ENCODE measurements around the gene GDA.
"Not testable (repeated sequence)": the region's sequence is repeated elsewhere in the genome, so short reads cannot be mapped to it uniquely, and the experiment has no call there.

The GDA gene

DNA sequence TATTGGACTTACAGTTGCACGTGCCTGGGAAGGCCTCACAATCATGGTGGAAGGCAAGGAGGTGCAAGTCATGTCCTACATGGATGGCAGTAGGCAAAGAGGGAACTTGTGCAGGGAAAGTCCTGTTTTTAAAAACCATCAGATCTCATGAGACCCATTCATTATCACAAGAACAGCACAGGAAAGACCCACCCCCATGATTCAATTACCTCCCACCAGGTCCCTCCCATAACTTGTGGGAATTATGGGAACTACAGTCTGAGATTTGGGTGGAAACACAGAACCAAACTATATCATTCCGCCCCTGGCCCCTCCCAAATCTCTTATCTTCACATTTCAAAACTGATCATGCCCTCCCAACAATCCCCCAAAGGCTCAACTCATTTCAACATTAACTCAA lies 140.2 kb downstream of the GDA start:
- DNase-seq: no peak

DNA sequence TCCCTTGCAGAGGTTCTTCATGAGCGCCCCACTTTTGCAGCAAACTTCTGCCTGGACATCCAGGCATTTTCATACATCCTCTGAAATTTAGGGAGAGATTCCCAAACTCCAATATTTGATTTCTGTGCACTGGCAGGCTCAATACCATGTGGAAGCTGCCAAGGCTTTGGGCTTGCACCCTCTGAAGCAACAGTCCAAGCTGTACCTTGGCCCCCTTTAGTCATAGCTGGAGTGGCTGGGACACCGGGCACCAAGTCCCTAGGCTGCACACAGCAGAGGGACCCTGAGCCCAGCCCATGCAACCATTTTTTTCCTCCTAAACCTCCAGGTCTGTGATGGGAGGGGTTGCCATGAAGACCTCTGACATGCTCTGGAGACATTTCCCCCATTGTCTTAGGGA lies 141.1 kb downstream of the GDA start:
- DNase-seq: no peak

GRCh38 chr9:72291576-72291975 lies 142.3 kb downstream of the GDA start:
- DNase-seq: not testable (repeated sequence)

DNA sequence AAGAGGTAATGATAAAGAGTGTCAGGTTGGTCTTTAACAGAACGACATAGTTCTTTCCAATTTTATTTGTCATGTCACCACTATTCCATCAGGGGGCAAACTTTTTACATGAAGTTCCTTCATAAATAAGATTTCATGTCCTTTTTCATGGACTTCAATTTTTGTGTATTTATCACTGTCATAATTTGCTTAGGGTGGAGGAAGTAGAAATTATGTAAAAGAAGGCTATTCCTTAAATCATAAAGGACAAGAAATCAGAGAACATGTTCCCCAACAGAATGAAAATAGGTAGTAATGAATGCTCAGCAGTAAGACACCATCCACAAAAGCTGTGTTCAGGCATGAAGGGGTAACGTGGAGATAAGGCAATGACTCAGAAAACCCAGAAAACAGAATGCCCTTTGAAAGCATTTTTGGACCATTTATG lies 143.0 kb downstream of the GDA start:
- DNase-seq: no peak

DNA sequence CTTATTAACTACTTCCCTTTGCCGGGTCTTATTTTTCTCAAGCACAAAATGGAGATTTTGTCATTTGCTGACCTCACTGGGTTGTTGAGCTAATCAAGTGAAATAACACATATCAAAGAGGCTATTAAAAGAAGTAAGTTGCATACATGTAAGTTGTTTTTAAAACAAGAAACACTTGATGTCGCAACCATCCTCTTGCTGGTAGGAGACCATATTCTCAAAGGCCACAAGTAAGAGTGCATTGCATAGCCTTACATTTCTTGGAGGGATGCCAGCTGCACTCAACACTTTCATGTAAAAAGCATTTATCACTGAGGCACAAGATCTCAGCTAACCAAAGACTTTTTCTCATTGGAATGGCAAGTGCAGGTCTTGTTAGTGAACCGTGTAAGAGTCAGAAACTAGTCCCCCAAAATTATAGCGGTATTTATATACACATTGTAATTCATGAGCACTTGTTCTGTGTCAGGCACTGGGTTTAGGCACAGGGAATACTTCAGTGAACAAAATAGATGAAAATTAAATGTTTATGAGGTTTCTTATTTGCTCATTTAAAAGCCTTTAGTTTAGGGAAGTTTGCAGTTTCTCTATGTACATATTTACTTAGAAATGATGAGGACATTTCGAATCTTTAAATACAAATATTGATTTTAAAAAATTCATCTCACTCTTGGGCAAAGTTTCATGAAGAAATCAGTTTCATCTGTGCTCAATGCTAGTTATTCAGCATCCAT lies 143.8 kb downstream of the GDA start:
- DNase-seq: no peak

DNA sequence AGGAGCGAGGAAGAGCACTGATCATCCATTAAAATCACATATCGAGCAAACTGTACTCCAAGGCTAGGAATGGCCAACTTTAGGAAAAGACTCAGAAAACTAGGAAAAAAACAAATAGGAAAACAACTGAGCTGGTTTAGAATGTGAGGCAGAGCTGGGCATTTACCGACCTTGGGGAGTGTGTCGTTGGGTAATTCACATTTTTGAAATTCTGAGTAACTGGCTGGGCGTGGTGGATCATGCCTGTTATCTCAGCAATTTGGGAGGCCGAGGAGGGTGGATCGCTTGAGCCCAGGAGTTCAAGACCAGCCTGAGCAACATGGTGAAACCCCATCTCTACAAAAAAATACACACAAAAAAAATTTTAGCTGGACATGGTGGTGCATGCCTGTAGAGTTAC lies 145.7 kb downstream of the GDA start:
- no peak for DNase-seq

GRCh38 chr9:72297516-72297915 lies 148.3 kb downstream of the GDA start:
- no peak for DNase-seq

DNA sequence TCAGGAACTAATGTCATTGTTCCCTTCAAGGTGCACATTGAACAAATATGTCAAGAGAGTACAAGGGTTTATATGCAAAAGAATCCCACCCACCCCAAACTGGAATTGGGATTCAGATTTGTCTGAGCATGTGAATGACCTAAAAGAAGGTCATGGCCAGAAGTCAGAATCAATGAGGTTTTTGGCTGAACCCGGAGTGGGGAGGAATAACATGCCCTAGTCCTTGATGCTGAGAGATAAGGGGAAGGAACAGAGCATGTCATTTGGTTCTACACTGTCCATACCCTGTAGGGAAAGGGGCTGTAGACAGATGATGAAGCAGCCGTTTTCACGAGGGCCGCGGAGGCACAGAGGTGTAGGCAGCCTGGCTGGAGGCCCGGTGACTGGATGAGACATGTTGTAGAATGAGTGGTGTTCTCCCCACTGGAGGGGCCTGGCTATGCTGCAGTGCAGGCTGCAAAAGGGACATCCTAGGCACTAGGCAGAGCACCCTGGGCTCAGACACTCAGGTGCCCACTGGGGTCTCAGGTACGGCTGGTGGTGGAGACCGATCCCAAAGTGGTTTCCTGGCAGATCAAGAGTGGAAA lies 149.9 kb downstream of the GDA start:
- no peak for DNase-seq

DNA sequence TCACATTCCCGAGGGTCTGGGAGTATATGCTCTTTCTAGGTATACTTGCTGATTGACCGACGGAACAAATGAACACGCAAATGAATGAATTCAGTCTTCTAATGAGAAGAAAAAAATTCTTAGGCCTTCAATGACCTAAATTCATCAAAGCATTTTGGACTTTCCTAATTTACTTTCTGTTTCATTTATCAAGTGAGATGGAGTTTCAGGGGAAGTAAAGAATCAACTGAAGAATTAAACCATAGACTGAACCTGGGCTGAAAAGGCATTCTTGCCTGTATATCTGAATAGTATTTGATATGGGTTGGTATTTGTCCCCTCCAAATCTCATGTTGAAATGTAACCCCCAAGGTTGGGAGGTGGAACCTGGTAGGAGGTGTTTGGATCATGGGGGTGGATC lies 151.6 kb downstream of the GDA start:
- no peak for DNase-seq

All from NK-92 treated with Interleukin-12 subunit alpha and Interleukin-12 subunit beta, amount 100 ng/mL, for 24 hours (cell line).